Activated CD8-positive, alpha-beta T cell treated with anti-CD3 and anti-CD28 coated beads for 36 hours (primary cell): ENCODE data around the gene ANKRD11. TPM values are rescaled to one million over a fixed set of nuclear protein-coding genes. Genes with fewer than 3 reads are reported as not detected.

Experiments used
- ATAC-seq: fragments of 200-7000 bp; cut with Tn5 transposase; one replicate; pipeline ENCODE4 v1.10.0; 2021; ENCODE audit warnings: mild to moderate bottlenecking, moderate library complexity
- CTCF ChIA-PET: fragments of 350-600 bp; sonication (Branson Sonifier 250); formaldehyde crosslinking; loops from one replicate; lab custom pipeline; 2021; ENCODE audit warnings: antibody characterized with exemption; lab: Charles Lee
- POLR2A ChIA-PET: fragments of 350-600 bp; sonication (Branson Sonifier 250); formaldehyde crosslinking; loops from one replicate; lab custom pipeline; 2021; ENCODE audit warnings: antibody characterized with exemption; lab: Charles Lee
- DNase-seq: peaks from one replicate; pipeline ENCODE4 v3.0.0-alpha.2; 2020
- H3K27ac Mint-ChIP-seq: one replicate; pipeline ENCODE4 v1.8.0; 2021; ENCODE audit warnings: mild to moderate bottlenecking, mixed read lengths
- H3K27me3 Mint-ChIP-seq: one replicate; pipeline ENCODE4 v1.8.0; 2021; ENCODE audit warnings: mixed read lengths
- H3K36me3 Mint-ChIP-seq: one replicate; pipeline ENCODE4 v1.8.0; 2021; ENCODE audit warnings: low read depth, mixed read lengths
- H3K4me1 Mint-ChIP-seq: one replicate; pipeline ENCODE4 v1.8.0; 2021; ENCODE audit warnings: low read depth, mixed read lengths
- H3K4me3 Mint-ChIP-seq: one replicate; pipeline ENCODE4 v1.8.0; 2021; ENCODE audit warnings: mild to moderate bottlenecking, moderate library complexity, mixed read lengths
- H3K9me3 Mint-ChIP-seq: one replicate; pipeline ENCODE4 v1.8.0; 2021; ENCODE audit warnings: mixed read lengths
- intact Hi-C: fragments of 100-400 bp; cut with micrococcal nuclease; formaldehyde crosslinking; loops from one replicate; pipeline ENCODE4 v1.10.0; 2022
- total RNA-seq, 2 experiments: library from RNA; stranded (reverse); gene quantifications; one replicate each; pipeline ENCODE4 v1.2.3, GENCODE V29; 2021
- TF ChIP-seq, protein P1 (sequence below): fragments of 200-600 bp; IDR thresholded peaks from one replicate; pipeline ENCODE4 v1.8.0; 2022; ENCODE audit warnings: antibody characterized with exemption, mild to moderate bottlenecking

ANKRD11 gene
- total RNA-seq, 2 experiments from 2014 or later: 145 to 147 TPM

DNA sequence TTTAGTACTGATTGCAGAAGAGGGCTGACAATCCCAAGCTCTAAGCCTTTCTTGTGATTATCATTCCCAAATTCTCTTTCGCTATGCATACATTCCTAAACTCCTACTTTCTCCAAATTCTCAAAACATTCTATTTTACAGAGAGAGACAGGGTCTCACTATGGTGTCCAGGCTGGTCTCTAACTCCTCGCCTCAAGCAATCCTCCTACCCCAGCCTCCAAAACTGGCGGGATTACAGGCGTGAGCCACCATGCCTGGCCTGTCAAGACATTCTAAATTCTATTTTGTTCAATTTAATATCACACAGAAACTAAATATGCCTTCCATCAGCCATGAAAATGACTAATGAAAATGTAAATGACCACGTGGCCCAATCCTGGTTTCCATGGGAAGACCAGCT is 39.8 kb downstream of the ANKRD11 start:
- ChIA-PET CTCF (no interaction called here), POLR2A (interaction anchor here (0.9 to 1.5 kb wide), 2 partner anchors 21 to 31 kb away, joined by 3 read pairs; no protein-coding TSS in a partner anchor)
- intact Hi-C loops: no loop called here
- no peak overlapping the region for H3K27ac Mint-ChIP-seq
- H3K27me3 Mint-ChIP-seq: no peaks in the 10 kb centered on the region
- no peak for DNase-seq
- TF ChIP-seq, protein P1, sequence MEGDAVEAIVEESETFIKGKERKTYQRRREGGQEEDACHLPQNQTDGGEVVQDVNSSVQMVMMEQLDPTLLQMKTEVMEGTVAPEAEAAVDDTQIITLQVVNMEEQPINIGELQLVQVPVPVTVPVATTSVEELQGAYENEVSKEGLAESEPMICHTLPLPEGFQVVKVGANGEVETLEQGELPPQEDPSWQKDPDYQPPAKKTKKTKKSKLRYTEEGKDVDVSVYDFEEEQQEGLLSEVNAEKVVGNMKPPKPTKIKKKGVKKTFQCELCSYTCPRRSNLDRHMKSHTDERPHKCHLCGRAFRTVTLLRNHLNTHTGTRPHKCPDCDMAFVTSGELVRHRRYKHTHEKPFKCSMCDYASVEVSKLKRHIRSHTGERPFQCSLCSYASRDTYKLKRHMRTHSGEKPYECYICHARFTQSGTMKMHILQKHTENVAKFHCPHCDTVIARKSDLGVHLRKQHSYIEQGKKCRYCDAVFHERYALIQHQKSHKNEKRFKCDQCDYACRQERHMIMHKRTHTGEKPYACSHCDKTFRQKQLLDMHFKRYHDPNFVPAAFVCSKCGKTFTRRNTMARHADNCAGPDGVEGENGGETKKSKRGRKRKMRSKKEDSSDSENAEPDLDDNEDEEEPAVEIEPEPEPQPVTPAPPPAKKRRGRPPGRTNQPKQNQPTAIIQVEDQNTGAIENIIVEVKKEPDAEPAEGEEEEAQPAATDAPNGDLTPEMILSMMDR: no peak
- peaks cover 3% of the 10 kb centered on the region for H3K36me3 Mint-ChIP-seq
- no peak for ATAC-seq
- H3K9me3 Mint-ChIP-seq: no peaks in the 10 kb centered on the region
- no peak overlapping the region for H3K4me3 Mint-ChIP-seq
- H3K4me1 Mint-ChIP-seq: peaks cover 78% of the 10 kb centered on the region

DNA sequence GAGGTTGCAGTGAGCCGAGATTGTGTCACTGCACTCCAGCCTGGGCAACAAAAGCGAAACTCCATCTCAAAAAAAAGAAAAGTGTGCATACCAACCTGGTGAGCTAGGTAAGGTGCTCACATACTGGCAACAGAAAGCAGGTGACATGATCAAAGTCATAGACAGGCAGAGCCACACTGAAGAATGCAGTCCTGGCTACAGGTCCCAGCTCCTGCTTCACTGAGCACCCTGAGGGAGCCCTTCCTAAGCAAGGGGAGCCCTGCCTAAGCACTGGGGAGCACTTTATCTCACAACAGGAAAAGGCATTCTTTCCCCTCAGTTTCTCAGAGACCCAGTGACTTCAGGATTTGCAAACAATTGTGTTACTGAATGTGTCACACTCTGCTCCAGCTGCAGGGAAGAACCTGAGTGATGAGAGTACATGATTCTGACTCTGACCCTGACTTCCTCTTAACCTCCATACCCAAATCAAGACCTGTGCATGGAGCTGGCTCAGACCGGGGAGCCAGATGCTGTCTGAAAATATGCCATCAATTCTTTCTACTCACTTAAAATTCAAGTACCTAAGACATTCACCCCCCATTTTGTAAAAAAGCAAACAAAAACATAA is 40.5 kb downstream of the ANKRD11 start:
- H3K27ac Mint-ChIP-seq: peak overlapping the region; percentile 53
- H3K27me3 Mint-ChIP-seq: no peaks in the 10 kb centered on the region
- peaks cover 3% of the 10 kb centered on the region for H3K36me3 Mint-ChIP-seq
- POLR2A ChIA-PET: interaction anchor here (0.7 kb wide), 1 partner anchor 25 kb away, joined by 3 read pairs; no protein-coding TSS in a partner anchor
- peaks cover 80% of the 10 kb centered on the region for H3K4me1 Mint-ChIP-seq
- DNase-seq: no peak
- CTCF ChIA-PET: no interaction called here
- intact Hi-C loops: no loop called here
- TF ChIP-seq, protein P1: no peak
- no peaks in the 10 kb centered on the region for H3K9me3 Mint-ChIP-seq
- H3K4me3 Mint-ChIP-seq: no peak overlapping the region
- ATAC-seq: no peak

DNA sequence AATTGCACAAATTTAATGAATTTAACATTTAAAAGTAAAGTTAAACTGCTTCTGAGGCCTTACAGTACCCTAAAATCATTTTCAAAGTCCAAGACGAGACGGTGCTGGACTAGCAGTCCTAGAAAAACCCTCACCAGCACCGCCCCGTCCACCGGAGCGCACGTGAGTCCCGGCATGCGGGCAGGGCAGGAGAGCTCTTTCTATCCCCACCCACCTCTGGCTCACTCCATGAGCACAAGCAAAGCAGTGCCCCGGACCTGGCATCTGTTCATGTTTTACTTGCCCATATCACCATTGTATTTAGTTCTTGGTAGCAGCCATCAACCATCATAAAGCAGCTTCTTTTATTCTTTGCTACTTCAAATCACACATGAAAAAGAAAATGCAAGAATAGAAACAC is 41.7 kb downstream of the ANKRD11 start:
- Mint-ChIP-seq H3K4me1 (peaks cover 84% of the 10 kb centered on the region), H3K4me3 (no peak overlapping the region), H3K27ac (no peak overlapping the region), H3K27me3 (no peaks in the 10 kb centered on the region), H3K9me3 (no peaks in the 10 kb centered on the region), H3K36me3 (peaks cover 3% of the 10 kb centered on the region)
- TF ChIP-seq, protein P1: no peak
- ChIA-PET POLR2A (no interaction called here), CTCF (no interaction called here)
- ATAC-seq: no peak
- intact Hi-C loops: no loop called here
- DNase-seq: no peak

DNA sequence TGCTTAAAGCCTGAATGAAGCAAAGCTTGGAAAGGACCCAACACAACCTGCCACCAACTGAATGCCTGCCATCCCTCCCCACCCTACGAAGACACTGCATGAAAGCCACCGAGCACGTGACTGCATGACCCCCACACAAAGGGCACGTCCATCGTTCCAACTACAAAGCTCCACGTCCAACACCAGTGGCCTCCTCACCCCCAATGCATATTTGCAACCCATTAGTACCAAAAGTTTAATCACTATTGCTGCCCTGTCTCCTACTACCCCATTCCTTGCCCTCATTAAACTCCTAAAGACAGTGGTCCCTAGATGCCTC is 43.4 kb downstream of the ANKRD11 start:
- ChIA-PET POLR2A (interaction anchor here (1.0 to 3.6 kb wide), 14 partner anchors 8 to 61 kb away, joined by 3 to 15 read pairs (median 4); partner anchors contain the start of gene SPG7), CTCF (interaction anchor here (1.0 to 1.4 kb wide), 4 partner anchors 9 to 21 kb away, joined by 3 to 5 read pairs (median 4); no protein-coding TSS in a partner anchor)
- peaks cover 91% of the 10 kb centered on the region for H3K4me1 Mint-ChIP-seq
- intact Hi-C loops: no loop called here
- DNase-seq: no peak
- peak overlapping the region; percentile 46 for H3K27ac Mint-ChIP-seq
- peaks cover 3% of the 10 kb centered on the region for H3K36me3 Mint-ChIP-seq
- H3K4me3 Mint-ChIP-seq: peak overlapping the region; percentile 28
- TF ChIP-seq, protein P1: no peak
- H3K9me3 Mint-ChIP-seq: no peaks in the 10 kb centered on the region
- ATAC-seq: no peak
- no peaks in the 10 kb centered on the region for H3K27me3 Mint-ChIP-seq
